H1 (cell line): ENCODE results near the gene DNAJB8. TPM values are rescaled to one million over a fixed set of nuclear protein-coding genes. Genes with fewer than 3 reads are reported as not detected.
A peak's percentile ranks its signal among the peaks of the same experiment; 100 is the strongest.

Experiments used
- CTCF ChIA-PET: fragments of 300-600 bp; sonication (Branson Sonifier 250); formaldehyde crosslinking; loops from one replicate; lab custom pipeline; 2021; ENCODE audit not compliant: partially characterized antibody; lab: Charles Lee
- POLR2A ChIA-PET: fragments of 300-600 bp; sonication (Branson Sonifier 250); formaldehyde crosslinking; loops from one replicate; lab custom pipeline; 2021; ENCODE audit warnings: inconsistent platforms; ENCODE audit not compliant: partially characterized antibody; lab: Charles Lee
- DNase-seq, 2 experiments: peaks; one replicate each; pipeline versions ENCODE4 v3.0.0 to v3.0.0-alpha.2; 2010 to 2022; ENCODE audit warnings: low spot score in 2 of 2, low read depth in 1 of 2, mixed read lengths in 1 of 2
- FAIRE-seq: peaks from 2 replicates; lab custom pipeline; 2011; peaks lifted over from hg19 to GRCh38; lab: Jason Lieb, UNC
- H2AFZ ChIP-seq: 2 replicates; pipeline ENCODE4 v1.8.1; 2012; ENCODE audit warnings: low read length, inconsistent platforms
- H2AK5ac ChIP-seq: 2 replicates; pipeline ENCODE4 v1.6.1; 2013; ENCODE audit warnings: low read depth, low read length
- H2BK120ac ChIP-seq: replicated peaks from 2 replicates; pipeline ENCODE3; 2013; ENCODE audit warnings: low read depth, low read length, inconsistent platforms
- H2BK12ac ChIP-seq: 2 replicates; pipeline ENCODE4 v1.6.1; 2013; ENCODE audit warnings: low read depth, low read length
- H2BK15ac ChIP-seq: 2 replicates; pipeline ENCODE4 v1.6.1; 2013; ENCODE audit warnings: low read length
- H2BK20ac ChIP-seq: 2 replicates; pipeline ENCODE4 v1.6.1; 2013; ENCODE audit warnings: low read length
- H2BK5ac ChIP-seq: 2 replicates; pipeline ENCODE4 v1.6.1; 2013; ENCODE audit warnings: low read depth, low read length
- H3K14ac ChIP-seq: 2 replicates; pipeline ENCODE4 v1.6.1; 2013; ENCODE audit warnings: inconsistent platforms; ENCODE audit not compliant: insufficient read length
- H3K18ac ChIP-seq: 2 replicates; pipeline ENCODE4 v1.6.1; 2013; ENCODE audit warnings: low read length; ENCODE audit errors: extremely low read depth
- H3K23ac ChIP-seq: 2 replicates; pipeline ENCODE4 v1.6.1; 2013; ENCODE audit warnings: inconsistent platforms; ENCODE audit not compliant: insufficient read length
- H3K23me2 ChIP-seq: 2 replicates; pipeline ENCODE4 v1.6.1; 2013; ENCODE audit warnings: low read depth, low read length
- H3K27ac ChIP-seq: 2 replicates; pipeline ENCODE4 v1.6.1; 2011; ENCODE audit warnings: low read depth, low read length, inconsistent platforms
- H3K27me3 ChIP-seq, 4 experiments: replicated peaks in 1 of 4; 1 replicate in 1 of 4; 2 replicates in 3 of 4; pipeline versions ENCODE4 v1.6.1 to v1.8.1; 2011 to 2013; ENCODE audit warnings: low read length in 3 of 4, mild to moderate bottlenecking in 3 of 4, inconsistent platforms in 2 of 4, mixed read lengths in 2 of 4, moderate library complexity in 1 of 4; ENCODE audit not compliant: control insufficient read depth in 3 of 4, insufficient read depth in 3 of 4; ENCODE audit errors: extremely low read depth in 1 of 4
- H3K36me3 ChIP-seq, 4 experiments: 2 replicates each; pipeline versions ENCODE4 v1.6.1 to v1.8.1; 2011 to 2013; ENCODE audit warnings: mild to moderate bottlenecking in 4 of 4, low read length in 3 of 4, moderate library complexity in 2 of 4, control low read depth in 1 of 4, inconsistent platforms in 1 of 4; ENCODE audit not compliant: insufficient read depth in 4 of 4, control insufficient read depth in 2 of 4
- H3K4ac ChIP-seq: replicated peaks from 2 replicates; pipeline ENCODE3; 2013; ENCODE audit warnings: low read length, low read depth, mixed read lengths, inconsistent platforms; ENCODE audit not compliant: insufficient read length
- H3K4me1 ChIP-seq, 4 experiments: replicated peaks in 1 of 4; 1 replicate in 1 of 4; 2 replicates in 3 of 4; pipeline versions ENCODE4 v1.6.1 to v1.8.1; 2011 to 2013; ENCODE audit warnings: low read length in 3 of 4, inconsistent platforms in 2 of 4, mixed read lengths in 1 of 4; ENCODE audit not compliant: insufficient read depth in 4 of 4, control insufficient read depth in 3 of 4
- H3K4me2 ChIP-seq, 2 experiments: 2 replicates each; pipeline versions ENCODE4 v1.6.1 to v1.8.1; 2011 to 2013; ENCODE audit warnings: low read depth in 2 of 2, low read length in 2 of 2, control low read depth in 1 of 2, inconsistent platforms in 1 of 2, mild to moderate bottlenecking in 1 of 2; ENCODE audit not compliant: insufficient read depth in 1 of 2
- H3K4me3 ChIP-seq, 4 experiments: fragments of 200-600, 300-600 bp in 1 of 4; sonication (generic), shearing (Covaris generic), sonication (Bioruptor Twin) in 1 of 4; 2 replicates each; pipeline versions ENCODE4 v1.5.1 to v1.8.1; 2011 to 2016; ENCODE audit warnings: low read length in 4 of 4, low read depth in 3 of 4, control low read depth in 2 of 4, inconsistent platforms in 2 of 4, mild to moderate bottlenecking in 2 of 4, mixed read lengths in 1 of 4, moderate library complexity in 1 of 4; ENCODE audit not compliant: insufficient read depth in 2 of 4; ENCODE audit errors: extremely low read depth in 1 of 4
- H3K56ac ChIP-seq: replicated peaks from 2 replicates; pipeline ENCODE3; 2013; ENCODE audit warnings: low read depth, mild to moderate bottlenecking, mixed read lengths, low read length, inconsistent platforms; ENCODE audit not compliant: insufficient read length
- H3K79me1 ChIP-seq: 2 replicates; pipeline ENCODE4 v1.6.1; 2013; ENCODE audit warnings: low read depth, low read length, control low read depth
- H3K79me2 ChIP-seq, 2 experiments: 2 replicates each; pipeline versions ENCODE4 v1.6.1 to v1.8.1; 2012 to 2013; ENCODE audit warnings: low read length in 2 of 2, mild to moderate bottlenecking in 2 of 2, inconsistent platforms in 1 of 2; ENCODE audit not compliant: insufficient read depth in 2 of 2, control insufficient read depth in 1 of 2
- H3K9ac ChIP-seq, 4 experiments: replicated peaks in 1 of 4; 1 replicate in 1 of 4; 2 replicates in 3 of 4; pipeline versions ENCODE4 v1.6.1 to v1.8.1; 2011 to 2013; ENCODE audit warnings: low read depth in 3 of 4, low read length in 3 of 4, control low read depth in 2 of 4, mild to moderate bottlenecking in 2 of 4, moderate library complexity in 2 of 4, inconsistent platforms in 1 of 4; ENCODE audit errors: extremely low read depth in 1 of 4
- H3K9me3 ChIP-seq, 2 experiments: 2 replicates each; pipeline versions ENCODE4 v1.6.1 to v1.8.1; 2012 to 2013; ENCODE audit warnings: mild to moderate bottlenecking in 2 of 2, moderate library complexity in 2 of 2, control low read depth in 1 of 2, inconsistent platforms in 1 of 2, low read depth in 1 of 2, low read length in 1 of 2, mixed read lengths in 1 of 2; ENCODE audit not compliant: insufficient read depth in 2 of 2
- H4K20me1 ChIP-seq, 2 experiments: replicated peaks in 1 of 2; 2 replicates each; pipeline versions ENCODE3 to v1.8.1; 2011 to 2013; ENCODE audit warnings: inconsistent platforms in 2 of 2, low read length in 2 of 2, mild to moderate bottlenecking in 1 of 2; ENCODE audit not compliant: insufficient read depth in 2 of 2, control insufficient read depth in 1 of 2
- H4K5ac ChIP-seq: 2 replicates; pipeline ENCODE4 v1.6.1; 2013; ENCODE audit warnings: low read length, low read depth, mixed read lengths, inconsistent platforms; ENCODE audit not compliant: insufficient read length
- H4K8ac ChIP-seq: 2 replicates; pipeline ENCODE4 v1.8.0; 2013; ENCODE audit warnings: mild to moderate bottlenecking, moderate library complexity, low read length, inconsistent platforms; ENCODE audit not compliant: insufficient read depth; ENCODE audit errors: extremely low read depth
- H4K91ac ChIP-seq: replicated peaks from 2 replicates; pipeline ENCODE3; 2013; ENCODE audit warnings: low read length, mixed read lengths, inconsistent platforms; ENCODE audit not compliant: insufficient read length
- SIX5 ChIP-seq: IDR thresholded peaks from 2 replicates; pipeline ENCODE4 v1.6.1; 2011; ENCODE audit warnings: mild to moderate bottlenecking, low read depth, low read length
- WGBS, 2 experiments: shearing (Covaris generic) in 1 of 2; methylation state at CpG; one replicate each; pipeline versions ENCODE4 v1.1.6 to v1.1.7; 2013 to 2015; ENCODE audit warnings: low lambda C conversion rate in 2 of 2, mixed read lengths in 2 of 2, inconsistent platforms in 1 of 2, low coverage in 1 of 2, missing lambda C conversion rate in 1 of 2; ENCODE audit not compliant: insufficient replicate concordance in 2 of 2, insufficient coverage in 1 of 2, insufficient read length in 1 of 2; ENCODE audit errors: extremely low coverage in 1 of 2, missing lambda C conversion rate in 1 of 2; 5-methylcytosine and 5-hydroxymethylcytosine counted together
- polyA plus RNA-seq, 7 experiments: library from polyadenylated mRNA; depleted of rRNA in 3 of 7; stranded (reverse) in 5 of 7; unstranded in 2 of 7; fragments of >200 nt in 5 of 7; fragments of 200-250 nt in 2 of 7; gene quantifications; 1 replicate in 5 of 7; 2 replicates in 1 of 7; 4 replicates in 1 of 7; pipeline versions ENCODE4 v1.2.1 to v1.2.3, GENCODE V29; 2011 to 2013; ENCODE audit warnings: missing spikeins in 2 of 7, mixed read lengths in 2 of 7
- total RNA-seq: library from RNA; stranded (reverse); fragmentation: NEBNext Ultra II Directional; extraction: Animal tissue kit (Norgen Biotek cat#: 25700); gene quantifications from 2 replicates; pipeline ENCODE4 v1.2.1, GENCODE V29; 2021

Gene DNAJB8
- total and polyA plus RNA-seq, 2 of the 8 experiments (the other 6 are each of a cell fraction or from before 2014, with no cell fraction given) = not detected

DNA sequence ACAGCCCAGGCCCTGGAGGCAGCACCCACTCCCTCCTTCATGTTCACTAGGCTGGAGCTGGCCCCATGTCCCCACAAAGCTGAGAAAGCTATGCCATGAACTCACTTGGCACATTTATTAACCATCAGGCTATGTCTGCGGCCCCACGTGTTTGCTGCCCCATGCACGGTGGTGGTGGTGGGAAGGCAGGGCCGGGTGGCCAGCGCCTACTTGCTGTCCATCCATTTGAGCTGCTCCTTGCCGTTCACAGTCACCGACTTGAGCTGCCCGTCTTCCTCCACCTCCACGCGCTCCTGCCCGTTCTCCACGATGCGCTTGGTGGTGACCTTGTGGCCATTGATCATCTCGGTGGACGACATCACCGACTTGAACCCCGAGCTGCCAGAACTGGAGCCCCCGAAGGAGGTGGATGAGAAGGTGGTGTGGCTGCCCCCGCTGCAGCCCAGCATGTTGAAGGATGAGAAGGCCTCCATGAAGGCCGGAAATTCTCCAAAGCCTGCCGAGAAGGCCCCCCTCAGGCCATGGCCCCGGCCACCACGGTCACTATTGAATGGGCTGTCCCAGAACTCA is 4.3 kb downstream of the DNAJB8 start:
- H4K91ac ChIP-seq = no peak overlapping the region
- CTCF ChIA-PET = interaction anchor here (0.9 to 12.7 kb wide), 15 partner anchors 10 to 146 kb away, joined by 3 to 135 read pairs (median 6); no protein-coding TSS in a partner anchor
- no peak overlapping the region for H2BK5ac ChIP-seq
- H3K4me2 ChIP-seq = no peak overlapping the region
- H3K4me3 ChIP-seq = no peak overlapping the region
- no peak overlapping the region for H2AK5ac ChIP-seq
- H2BK120ac ChIP-seq = no peak overlapping the region
- H3K4me1 ChIP-seq = peaks cover 0 to 2% (median 0%) of the 10 kb centered on the region in 4 experiments; a peak in 2 of 7 replicates
- H2BK20ac ChIP-seq = no peak overlapping the region
- no peak overlapping the region for H3K56ac ChIP-seq
- H3K9me3 ChIP-seq = no peaks in the 10 kb centered on the region
- H3K18ac ChIP-seq = no peak overlapping the region
- no peaks in the 10 kb centered on the region for H3K36me3 ChIP-seq
- DNase-seq (no peak), FAIRE-seq (no peak)
- H3K9ac ChIP-seq = no peak overlapping the region
- H4K8ac ChIP-seq = no peak overlapping the region
- H2AFZ ChIP-seq = no peak overlapping the region
- POLR2A ChIA-PET = interaction anchor here (1.2 to 1.7 kb wide), 2 partner anchors 19 to 30 kb away, joined by 4 to 6 read pairs; no protein-coding TSS in a partner anchor
- H3K79me1 ChIP-seq = no peaks in the 10 kb centered on the region
- 93% methylated on average over 22 of the region's 23 CpGs; no CpG with 5 or more reads in 1 of the 2 experiments for WGBS, 2 experiments
- H3K27ac ChIP-seq = no peak overlapping the region
- H3K79me2 ChIP-seq = no peaks in the 10 kb centered on the region
- no peak overlapping the region for H2BK12ac ChIP-seq
- no peak overlapping the region for H3K14ac ChIP-seq
- no peaks in the 10 kb centered on the region; the same call in 1 of the 2 replicates for H3K23me2 ChIP-seq
- H4K5ac ChIP-seq = no peak overlapping the region
- peaks cover 0 to 9% (median 7%) of the 10 kb centered on the region in 4 experiments; a peak in 4 of 7 replicates for H3K27me3 ChIP-seq
- H3K4ac ChIP-seq = no peak overlapping the region
- H3K23ac ChIP-seq = no peak overlapping the region
- peaks cover 0 to 4% of the 10 kb centered on the region in 2 experiments for H4K20me1 ChIP-seq
- H2BK15ac ChIP-seq = 0 out of 2 replicates have a peak overlapping the region, but pooled peaks have one; percentile 46
- no peak for TF ChIP-seq SIX5
